ENCODE results near the gene SLC24A3. TPM values are rescaled to one million over a fixed set of nuclear protein-coding genes. Genes with fewer than 3 reads are reported as not detected.

SLC24A3 gene
- total RNA-seq, 1 experiment from 2014 or later = not detected

- H3K79me2 ChIP-seq (ENCODE audit: low read depth) = no peaks in the 10 kb centered on the region
- H3F3A ChIP-seq (ENCODE audit: insufficient read depth, low read depth) = no peaks in the 10 kb centered on the region
- ChIA-PET POLR2A (ENCODE audit: unreplicated experiment) (no interaction called here), CTCF (no interaction called here)
- no peak overlapping the region for H2AFZ ChIP-seq
- no peak overlapping the region for H3K4me3 ChIP-seq
- no peaks in the 10 kb centered on the region for H3K36me3 ChIP-seq (ENCODE audit: low read depth)
- no peaks in the 10 kb centered on the region for H3K4me1 ChIP-seq (replicated peaks; ENCODE audit: insufficient read depth)
- intact Hi-C loops (cut with micrococcal nuclease; ENCODE audit: unreplicated experiment) = no loop called here
- DNase-seq = no peak
- no peak overlapping the region for H3K4me2 ChIP-seq
- BruUV-seq (replicated peaks) = no TSS peak
- H3K27me3 ChIP-seq (ENCODE audit: insufficient read depth, low read depth) = no peaks in the 10 kb centered on the region
- H3K9me2 ChIP-seq (ENCODE audit: insufficient read depth) = no peaks in the 10 kb centered on the region
- H4K20me1 ChIP-seq (ENCODE audit: insufficient read depth) = no peaks in the 10 kb centered on the region
- H3K27ac ChIP-seq = no peak overlapping the region
- TF ChIP-seq EZH2 (IDR thresholded peaks at IDR 0.05; ENCODE audit: low read depth) (no peak), CTCF (conservative IDR thresholded peaks at IDR 0.05) (no peak)
- H3K9me3 ChIP-seq (ENCODE audit: insufficient read depth, low read depth) = no peaks in the 10 kb centered on the region
Measured at GRCh38 chr20:19565736-19566135, 353.3 kb downstream of the SLC24A3 start.

- H3K4me3 ChIP-seq = no peak overlapping the region
- H3K36me3 ChIP-seq (ENCODE audit: low read depth) = no peaks in the 10 kb centered on the region
- H3K4me2 ChIP-seq = no peak overlapping the region
- no peak overlapping the region for H3K27ac ChIP-seq
- H3K27me3 ChIP-seq (ENCODE audit: insufficient read depth, low read depth) = no peaks in the 10 kb centered on the region
- no peaks in the 10 kb centered on the region for H3K4me1 ChIP-seq (replicated peaks; ENCODE audit: insufficient read depth)
- TF ChIP-seq CTCF (conservative IDR thresholded peaks at IDR 0.05) = no peak
- no peak for TF ChIP-seq EZH2 (IDR thresholded peaks at IDR 0.05; ENCODE audit: low read depth)
- BruUV-seq (replicated peaks) = no TSS peak
- ChIA-PET POLR2A (ENCODE audit: unreplicated experiment) (no interaction called here), CTCF (no interaction called here)
- no peaks in the 10 kb centered on the region for H3K9me3 ChIP-seq (ENCODE audit: insufficient read depth, low read depth)
- H4K20me1 ChIP-seq (ENCODE audit: insufficient read depth) = no peaks in the 10 kb centered on the region
- H3F3A ChIP-seq (ENCODE audit: insufficient read depth, low read depth) = no peaks in the 10 kb centered on the region
- intact Hi-C loops (cut with micrococcal nuclease; ENCODE audit: unreplicated experiment) = no loop called here
- DNase-seq = no peak
- H2AFZ ChIP-seq = no peak overlapping the region
- H3K9me2 ChIP-seq (ENCODE audit: insufficient read depth) = no peaks in the 10 kb centered on the region
- H3K79me2 ChIP-seq (ENCODE audit: low read depth) = no peaks in the 10 kb centered on the region
Measured at GRCh38 chr20:19566226-19566945, 353.9 kb downstream of the SLC24A3 start.

GRCh38 chr20:19568128-19568527 is 355.7 kb downstream of the SLC24A3 start:
- H3K79me2 ChIP-seq (ENCODE audit: low read depth) = no peaks in the 10 kb centered on the region
- no TSS peak for BruUV-seq (replicated peaks)
- no peaks in the 10 kb centered on the region for H3K36me3 ChIP-seq (ENCODE audit: low read depth)
- H3K4me1 ChIP-seq (replicated peaks; ENCODE audit: insufficient read depth) = no peaks in the 10 kb centered on the region
- intact Hi-C loops (cut with micrococcal nuclease; ENCODE audit: unreplicated experiment) = no loop called here
- no peak for DNase-seq
- no peaks in the 10 kb centered on the region for H4K20me1 ChIP-seq (ENCODE audit: insufficient read depth)
- no peaks in the 10 kb centered on the region for H3K9me2 ChIP-seq (ENCODE audit: insufficient read depth)
- H3K4me2 ChIP-seq = no peak overlapping the region
- TF ChIP-seq EZH2 (IDR thresholded peaks at IDR 0.05; ENCODE audit: low read depth) = no peak
- no peak for TF ChIP-seq CTCF (conservative IDR thresholded peaks at IDR 0.05)
- H2AFZ ChIP-seq = no peak overlapping the region
- ChIA-PET POLR2A (ENCODE audit: unreplicated experiment) (no interaction called here), CTCF (no interaction called here)
- no peaks in the 10 kb centered on the region for H3K9me3 ChIP-seq (ENCODE audit: insufficient read depth, low read depth)
- no peak overlapping the region for H3K27ac ChIP-seq
- no peak overlapping the region for H3K4me3 ChIP-seq
- H3F3A ChIP-seq (ENCODE audit: insufficient read depth, low read depth) = no peaks in the 10 kb centered on the region
- no peaks in the 10 kb centered on the region for H3K27me3 ChIP-seq (ENCODE audit: insufficient read depth, low read depth)

All from PC-9 (cell line).